ENCODE results near the gene TVP23C. TPM values are rescaled to one million over a fixed set of nuclear protein-coding genes. Genes with fewer than 3 reads are reported as not detected.

TVP23C gene
- total RNA-seq, 1 experiment from 2014 or later, result 16.9 TPM

- H3K4me1 ChIP-seq (ENCODE audit: insufficient read depth, low read length), result no peaks in the 10 kb centered on the region; the same call in 1 of the 2 replicates
- Mint-ChIP-seq H3K4me1 (peaks cover 12 to 14% of the 10 kb centered on the region in 2 experiments), H3K27me3 (ENCODE audit: low read depth) (no peaks in the 10 kb centered on the region), H3K36me3 (ENCODE audit: insufficient read depth in 1 of 3, low read depth in 3 of 3) (peaks cover 33 to 57% (median 42%) of the 10 kb centered on the region in 3 experiments), H3K4me3 (no peak overlapping the region), H3K9me3 (no peaks in the 10 kb centered on the region), H3K27ac (no peak overlapping the region)
- no peak overlapping the region for H4K8ac ChIP-seq (replicated peaks; ENCODE audit: insufficient read length, low read depth, low read length)
- H4K20me1 ChIP-seq (ENCODE audit: control insufficient read depth, insufficient read depth, insufficient read length), result no peaks in the 10 kb centered on the region
- H3K23ac ChIP-seq (ENCODE audit: insufficient read length, low read depth, low read length), result no peak overlapping the region
- H3K23me2 ChIP-seq (ENCODE audit: insufficient read length, low read depth, low read length, poor library complexity, severe bottlenecking), result no peaks in the 10 kb centered on the region
- H3K79me2 ChIP-seq (ENCODE audit: insufficient read depth, low read length), result no peaks in the 10 kb centered on the region
- no peak overlapping the region for H3T11ph ChIP-seq (ENCODE audit: low read length)
- H3K27me3 ChIP-seq (ENCODE audit: insufficient read depth, low read length), result no peaks in the 10 kb centered on the region
- H3K9me3 ChIP-seq (ENCODE audit: control insufficient read depth, low read depth, low read length), result no peaks in the 10 kb centered on the region
- DNase-seq, result no peak
- H3K27ac ChIP-seq (ENCODE audit: insufficient read length, low read depth, low read length), result no peak overlapping the region
- no peak overlapping the region for H4K5ac ChIP-seq (ENCODE audit: insufficient read length, low read depth, low read length)
- no peak overlapping the region for H2BK12ac ChIP-seq (ENCODE audit: insufficient read length, low read depth, low read length)
- H2AK5ac ChIP-seq (ENCODE audit: insufficient read length, low read length), result no peak overlapping the region
- no peak overlapping the region for H3K14ac ChIP-seq (ENCODE audit: insufficient read depth, low read length)
- no peak overlapping the region for H3K4ac ChIP-seq (ENCODE audit: low read depth, low read length)
- no CpG with 5 or more reads among the region's 2 CpGs for WGBS (ENCODE audit: extremely low coverage, insufficient read length, low lambda C conversion rate)
- H3K79me1 ChIP-seq (ENCODE audit: insufficient read depth, low read depth, low read length, poor library complexity, severe bottlenecking), result no peaks in the 10 kb centered on the region
- TF ChIP-seq, protein P1, sequence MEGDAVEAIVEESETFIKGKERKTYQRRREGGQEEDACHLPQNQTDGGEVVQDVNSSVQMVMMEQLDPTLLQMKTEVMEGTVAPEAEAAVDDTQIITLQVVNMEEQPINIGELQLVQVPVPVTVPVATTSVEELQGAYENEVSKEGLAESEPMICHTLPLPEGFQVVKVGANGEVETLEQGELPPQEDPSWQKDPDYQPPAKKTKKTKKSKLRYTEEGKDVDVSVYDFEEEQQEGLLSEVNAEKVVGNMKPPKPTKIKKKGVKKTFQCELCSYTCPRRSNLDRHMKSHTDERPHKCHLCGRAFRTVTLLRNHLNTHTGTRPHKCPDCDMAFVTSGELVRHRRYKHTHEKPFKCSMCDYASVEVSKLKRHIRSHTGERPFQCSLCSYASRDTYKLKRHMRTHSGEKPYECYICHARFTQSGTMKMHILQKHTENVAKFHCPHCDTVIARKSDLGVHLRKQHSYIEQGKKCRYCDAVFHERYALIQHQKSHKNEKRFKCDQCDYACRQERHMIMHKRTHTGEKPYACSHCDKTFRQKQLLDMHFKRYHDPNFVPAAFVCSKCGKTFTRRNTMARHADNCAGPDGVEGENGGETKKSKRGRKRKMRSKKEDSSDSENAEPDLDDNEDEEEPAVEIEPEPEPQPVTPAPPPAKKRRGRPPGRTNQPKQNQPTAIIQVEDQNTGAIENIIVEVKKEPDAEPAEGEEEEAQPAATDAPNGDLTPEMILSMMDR (conservative IDR thresholded peaks at IDR 0.05), result no peak
- no peak overlapping the region for H4K91ac ChIP-seq (ENCODE audit: insufficient read length, low read depth, low read length)
- no peak overlapping the region for H2BK5ac ChIP-seq (ENCODE audit: insufficient read length, low read length)
- H2BK120ac ChIP-seq (ENCODE audit: low read depth, low read length, poor library complexity, severe bottlenecking), result no peak overlapping the region
- no peak overlapping the region for H3K56ac ChIP-seq (ENCODE audit: insufficient read length, low read depth, low read length)
- no peak overlapping the region for H3K18ac ChIP-seq (ENCODE audit: insufficient read length, low read depth, low read length)
- H2BK20ac ChIP-seq (ENCODE audit: low read depth, low read length, poor library complexity, severe bottlenecking), result no peak overlapping the region
- H3K9ac ChIP-seq (ENCODE audit: extremely low read depth, insufficient read length, low read length), result no peak overlapping the region
- no peak overlapping the region for H2AFZ ChIP-seq (ENCODE audit: low read length)
- no peak overlapping the region for H3K4me2 ChIP-seq (ENCODE audit: insufficient read depth, insufficient read length, low read length)
- no peak overlapping the region for H2BK15ac ChIP-seq (ENCODE audit: low read depth, low read length)
Observed at GRCh38 chr17:15503731-15504130, 59.6 kb downstream of the TVP23C start.

All from H9 (cell line).